A204.1 (cell line): Measurements from ENCODE around the gene RBM11.
"Not testable (repeated sequence)": the region's sequence is repeated elsewhere in the genome, so short reads cannot be mapped to it uniquely, and the experiment has no call there.

Experiments
- FAIRE-seq: peaks from 2 replicates; lab custom pipeline; 2012; peaks lifted over from hg19 to GRCh38; lab: Jason Lieb, UNC

Gene RBM11

GRCh38 chr21:14215971-14216641 is at the start of gene RBM11:
TSS of gene RBM11 (plus strand) at chr21:14216157. CDS start at chr21:14216187, 30 bp downstream.
- no peak for FAIRE-seq

- not testable (repeated sequence) for FAIRE-seq
Observed at GRCh38 chr21:14166463-14167223, 49.3 kb upstream of the RBM11 start.

GRCh38 chr21:14206222-14206621 is 9.7 kb upstream of the RBM11 start:
- FAIRE-seq, result no peak

- FAIRE-seq, result no peak
Observed at GRCh38 chr21:14210738-14211137, 5.2 kb upstream of the RBM11 start, which contains the start of gene LIPI. TSS of gene LIPI (minus strand) at chr21:14210955. CDS start at chr21:14210845, 110 bp downstream.

DNA sequence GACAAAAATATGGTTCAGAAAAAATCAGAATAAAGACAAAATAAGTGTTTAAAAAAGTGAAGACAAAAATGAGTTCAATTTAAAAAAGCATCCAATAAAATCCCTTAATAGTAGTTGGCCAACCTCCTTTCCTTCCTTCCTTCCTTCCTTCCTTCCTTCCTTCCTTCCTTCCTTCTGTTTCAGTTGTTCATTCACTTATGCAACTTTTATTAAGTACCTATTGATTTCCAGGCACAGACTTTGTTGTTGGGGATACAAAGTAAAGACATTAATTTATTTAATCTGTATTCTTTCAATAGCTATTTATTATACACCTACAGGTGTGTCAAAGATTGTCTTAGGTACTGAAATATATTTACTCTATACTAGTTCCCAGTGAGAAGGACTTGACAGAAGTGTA is 2.8 kb upstream of the RBM11 start:
- no peak for FAIRE-seq

GRCh38 chr21:14223365-14223764 is 7.4 kb downstream of the RBM11 start:
- FAIRE-seq, result no peak

- FAIRE-seq, result no peak
Observed at GRCh38 chr21:14229399-14229798, 13.4 kb downstream of the RBM11 start.

- FAIRE-seq, result no peak
Observed at GRCh38 chr21:14235101-14235500, 19.1 kb downstream of the RBM11 start.

- FAIRE-seq, result no peak
Observed at GRCh38 chr21:14236180-14236579, 20.2 kb downstream of the RBM11 start.

GRCh38 chr21:14239281-14239680 is 23.3 kb downstream of the RBM11 start:
- FAIRE-seq, result no peak

- no peak for FAIRE-seq
Observed at GRCh38 chr21:14241297-14241696, 25.3 kb downstream of the RBM11 start.

DNA sequence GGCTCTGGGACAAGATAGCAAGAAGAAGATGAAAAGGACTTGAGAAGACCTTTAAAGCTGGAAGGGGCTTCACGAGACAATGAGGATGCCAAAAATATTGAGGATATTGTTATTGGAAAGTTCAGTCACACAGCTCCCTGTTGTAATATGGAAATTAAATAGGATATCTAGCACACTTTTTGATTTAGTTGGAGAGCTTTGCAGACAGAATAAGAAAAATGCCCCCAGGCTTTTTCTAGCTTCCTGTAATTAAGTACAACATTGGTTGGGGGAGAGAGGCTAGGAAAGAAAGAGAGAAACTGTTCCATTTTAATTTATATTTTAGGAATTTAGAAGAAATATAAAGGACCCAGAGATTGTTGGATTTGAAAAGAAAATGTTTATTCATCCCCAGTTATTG is 27.5 kb downstream of the RBM11 start:
- FAIRE-seq, result no peak

GRCh38 chr21:14243874-14244273 is 27.9 kb downstream of the RBM11 start:
- no peak for FAIRE-seq

DNA sequence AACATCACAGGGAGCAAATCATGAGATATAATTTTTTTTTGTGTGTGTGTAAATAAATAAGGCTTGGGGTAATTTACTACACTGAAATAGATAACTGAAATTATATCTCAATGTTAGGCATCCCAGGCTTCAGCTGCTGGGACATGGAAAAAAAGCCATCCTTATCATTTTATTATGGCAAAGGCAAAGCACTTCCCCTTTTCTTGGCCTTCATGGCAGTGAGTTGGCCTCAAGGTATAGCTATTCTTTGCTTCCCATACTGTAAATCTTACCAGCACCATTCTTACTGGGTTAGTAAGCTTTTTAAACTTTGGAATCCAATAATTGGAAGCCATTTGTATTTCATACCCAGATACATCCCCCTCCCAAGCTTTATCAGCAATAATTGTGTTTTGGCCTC is 29.0 kb downstream of the RBM11 start:
- FAIRE-seq, result no peak

GRCh38 chr21:14245711-14246110 is 29.8 kb downstream of the RBM11 start:
- no peak for FAIRE-seq

DNA sequence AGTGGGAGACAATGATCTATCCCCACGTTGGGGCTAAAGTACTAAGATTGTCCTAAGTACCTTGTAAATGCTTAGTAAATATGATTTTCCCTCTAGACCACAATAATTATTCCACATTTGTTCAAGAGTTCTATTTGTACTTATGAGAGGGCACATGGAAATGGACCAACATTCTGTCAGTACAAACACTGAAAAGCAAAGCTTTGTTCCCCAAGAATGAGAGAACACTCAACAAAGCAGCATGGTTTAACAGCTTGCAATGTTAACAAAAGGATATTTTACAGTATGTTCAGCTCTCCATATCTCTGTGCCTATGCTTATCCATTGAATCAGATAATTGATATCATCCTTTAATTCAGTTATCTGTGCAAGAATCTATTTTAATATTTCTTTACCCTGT is 35.4 kb downstream of the RBM11 start:
- no peak for FAIRE-seq

DNA sequence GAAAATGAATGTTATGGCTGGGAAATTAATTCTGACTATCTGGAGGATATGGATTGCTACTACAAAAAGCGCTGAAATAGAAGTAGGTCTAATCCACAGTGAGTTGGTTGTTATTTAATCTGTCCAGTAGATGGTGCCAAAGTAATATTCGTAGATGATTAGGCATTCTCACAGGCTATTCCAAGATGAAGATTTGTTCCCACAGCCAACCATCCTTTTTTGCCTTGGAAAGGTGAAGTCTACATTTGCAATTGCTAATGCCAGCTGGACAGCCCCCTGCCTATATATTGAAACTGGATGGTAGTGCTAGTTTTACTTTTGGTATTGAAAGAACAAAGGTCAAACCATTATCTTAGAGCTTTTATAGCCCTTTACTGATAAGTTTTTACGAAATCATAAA is 43.8 kb downstream of the RBM11 start:
- FAIRE-seq, result peak; percentile 85

- FAIRE-seq, result no peak
Observed at GRCh38 chr21:14260174-14260764, 44.3 kb downstream of the RBM11 start.

GRCh38 chr21:14262039-14262438 is 46.1 kb downstream of the RBM11 start:
- no peak for FAIRE-seq

GRCh38 chr21:14263879-14264278 is 47.9 kb downstream of the RBM11 start:
- FAIRE-seq, result no peak

GRCh38 chr21:14265023-14265422 is 49.1 kb downstream of the RBM11 start:
- no peak for FAIRE-seq

GRCh38 chr21:14267076-14267475 is 51.1 kb downstream of the RBM11 start:
- FAIRE-seq, result no peak

- no peak for FAIRE-seq
Observed at GRCh38 chr21:14270631-14271030, 54.7 kb downstream of the RBM11 start.
